ENCODE data around the gene FUNDC2. TPM values are rescaled to one million over a fixed set of nuclear protein-coding genes. Genes with fewer than 3 reads are reported as not detected.
A peak's percentile ranks its signal among the peaks of the same experiment; 100 is the strongest.

The FUNDC2 gene
- total RNA-seq, 1 donor from 2014 or later: 76.5 TPM

DNA sequence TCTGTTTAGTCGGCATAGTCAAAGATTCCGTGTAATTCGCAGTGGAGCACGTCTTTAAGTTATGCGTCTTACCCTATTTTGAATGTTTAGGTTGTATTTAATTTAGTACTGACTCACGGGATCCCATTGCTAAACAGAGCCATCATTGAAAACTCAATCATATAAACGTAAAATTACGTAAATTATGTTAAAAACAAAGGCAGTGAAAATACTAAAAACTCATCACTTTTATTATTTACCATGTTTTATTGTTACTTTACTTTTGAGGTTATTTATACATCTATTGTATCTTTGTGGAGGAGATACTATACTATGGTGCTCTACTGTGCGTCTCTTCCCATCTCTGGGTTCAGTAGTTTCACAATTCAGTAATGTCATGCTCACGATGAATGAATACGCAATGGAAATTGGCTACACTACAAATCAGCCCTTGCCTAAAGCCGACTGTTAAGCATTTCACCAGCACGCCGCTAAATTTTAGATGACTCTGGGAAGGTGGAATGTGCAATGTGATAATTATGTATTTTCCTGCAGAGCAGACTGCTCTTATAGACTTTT is 944 bp downstream of the FUNDC2 start:
- H3K36me3 Mint-ChIP-seq: no peaks in the 10 kb centered on the region
- H3K27me3 Mint-ChIP-seq: no peaks in the 10 kb centered on the region
- H3K27ac Mint-ChIP-seq: peak overlapping the region; percentile 95
- H3K9me3 Mint-ChIP-seq: no peaks in the 10 kb centered on the region
- DNase-seq (ENCODE audit: extremely low spot score, unreplicated experiment): no peak
- peak overlapping the region; percentile 91 for H3K4me3 Mint-ChIP-seq
- H3K4me1 Mint-ChIP-seq (ENCODE audit: unreplicated experiment): peaks cover 5% of the 10 kb centered on the region
- no peak for TF ChIP-seq CTCF (conservative IDR thresholded peaks at IDR 0.05)

- peak overlapping the region; percentile 91 for H3K4me3 Mint-ChIP-seq
- no peaks in the 10 kb centered on the region for H3K27me3 Mint-ChIP-seq
- no peaks in the 10 kb centered on the region for H3K9me3 Mint-ChIP-seq
- peak overlapping the region; percentile 95 for H3K27ac Mint-ChIP-seq
- H3K36me3 Mint-ChIP-seq: no peaks in the 10 kb centered on the region
- no peak for TF ChIP-seq CTCF (conservative IDR thresholded peaks at IDR 0.05)
- no peak for DNase-seq (ENCODE audit: extremely low spot score, unreplicated experiment)
- peaks cover 5% of the 10 kb centered on the region for H3K4me1 Mint-ChIP-seq (ENCODE audit: unreplicated experiment)
Observed at GRCh38 chrX:155028129-155028528, 1.5 kb downstream of the FUNDC2 start.

DNA sequence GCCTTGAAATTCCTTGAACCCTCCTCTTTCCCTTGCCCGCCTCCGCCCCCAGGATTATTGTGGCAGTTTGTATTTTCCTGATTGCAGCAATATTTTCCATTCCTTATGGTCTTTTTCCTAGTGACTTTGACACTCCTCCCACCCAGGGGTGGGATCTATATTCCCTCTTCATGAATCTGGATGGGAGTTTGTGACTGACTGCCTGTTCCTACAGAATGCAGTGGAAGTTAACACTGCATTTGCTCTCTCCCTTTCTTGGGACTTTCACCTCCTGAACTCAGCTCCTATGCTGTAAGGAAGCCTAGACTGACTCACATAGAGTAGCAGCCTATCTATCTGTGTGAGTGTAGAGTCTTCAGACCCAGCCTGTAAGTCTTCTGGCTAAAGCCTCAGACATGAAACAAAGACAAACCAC is 2.2 kb downstream of the FUNDC2 start:
- Mint-ChIP-seq H3K9me3 (no peaks in the 10 kb centered on the region), H3K4me1 (ENCODE audit: unreplicated experiment) (peaks cover 5% of the 10 kb centered on the region), H3K4me3 (peak overlapping the region; percentile 91), H3K36me3 (no peaks in the 10 kb centered on the region), H3K27ac (peak overlapping the region; percentile 95), H3K27me3 (no peaks in the 10 kb centered on the region)
- TF ChIP-seq CTCF (conservative IDR thresholded peaks at IDR 0.05): no peak
- no peak for DNase-seq (ENCODE audit: extremely low spot score, unreplicated experiment)

DNA sequence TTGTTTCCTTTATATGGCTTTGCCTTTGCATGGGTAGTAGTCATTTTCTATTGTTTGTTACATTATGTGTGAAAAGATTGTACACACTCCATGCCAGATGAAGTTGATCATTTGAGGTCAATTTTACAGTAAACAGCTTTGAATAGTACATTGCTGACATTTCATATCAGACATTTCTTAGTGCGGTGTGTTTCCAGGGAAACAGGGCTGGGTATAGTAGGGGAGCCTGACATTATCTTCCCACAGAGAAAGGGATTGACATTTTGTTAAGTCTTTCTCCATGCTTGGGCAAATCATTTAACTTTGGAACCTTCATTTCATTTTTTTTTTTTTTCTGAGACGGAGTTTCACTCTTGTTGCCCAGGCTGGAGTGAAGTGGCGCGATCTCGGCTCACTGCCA is 5.0 kb downstream of the FUNDC2 start:
- DNase-seq (ENCODE audit: extremely low spot score, unreplicated experiment): no peak
- Mint-ChIP-seq H3K4me1 (ENCODE audit: unreplicated experiment) (peaks cover 5% of the 10 kb centered on the region), H3K27ac (no peak overlapping the region), H3K4me3 (no peak overlapping the region), H3K36me3 (peaks cover 15% of the 10 kb centered on the region), H3K9me3 (peaks cover 7% of the 10 kb centered on the region), H3K27me3 (no peaks in the 10 kb centered on the region)
- TF ChIP-seq CTCF (conservative IDR thresholded peaks at IDR 0.05): no peak

GRCh38 chrX:155035688-155036087 is 9.0 kb downstream of the FUNDC2 start:
- no peaks in the 10 kb centered on the region for H3K4me1 Mint-ChIP-seq (ENCODE audit: unreplicated experiment)
- no peak for TF ChIP-seq CTCF (conservative IDR thresholded peaks at IDR 0.05)
- DNase-seq (ENCODE audit: extremely low spot score, unreplicated experiment): no peak
- H3K27ac Mint-ChIP-seq: no peak overlapping the region
- peaks cover 28% of the 10 kb centered on the region for H3K36me3 Mint-ChIP-seq
- peaks cover 12% of the 10 kb centered on the region for H3K9me3 Mint-ChIP-seq
- no peaks in the 10 kb centered on the region for H3K27me3 Mint-ChIP-seq
- H3K4me3 Mint-ChIP-seq: no peak overlapping the region

Measured in type B pancreatic cell (in vitro differentiated cells).